NCI-H510A (cell line): ENCODE data around the gene SON.
"Not testable (repeated sequence)": the region's sequence is repeated elsewhere in the genome, so short reads cannot be mapped to it uniquely, and the experiment has no call there.

Experiments
- DNase-seq: peaks from one replicate; lab custom pipeline; 2025; lab: John Stamatoyannopoulos, UW

SON gene

GRCh38 chr21:33542640-33543504 is at the start of gene SON:
TSS of gene SON (plus strand) at chr21:33543038. CDS start at chr21:33543093, 55 bp downstream.
- DNase-seq: peak; percentile 98

GRCh38 chr21:33493756-33494155 is 49.1 kb upstream of the SON start:
- no peak for DNase-seq

- DNase-seq: no peak
Observed at GRCh38 chr21:33495743-33496142, 47.1 kb upstream of the SON start.

- no peak for DNase-seq
Observed at GRCh38 chr21:33496345-33496744, 46.5 kb upstream of the SON start.

- no peak for DNase-seq
Observed at GRCh38 chr21:33505833-33506232, 37.0 kb upstream of the SON start.

GRCh38 chr21:33507003-33507402 is 35.8 kb upstream of the SON start:
- DNase-seq: not testable (repeated sequence)

GRCh38 chr21:33510826-33511225 is 32.0 kb upstream of the SON start:
- no peak for DNase-seq

GRCh38 chr21:33511639-33512038 is 31.2 kb upstream of the SON start:
- DNase-seq: no peak

- DNase-seq: no peak
Observed at GRCh38 chr21:33512481-33512880, 30.4 kb upstream of the SON start.

GRCh38 chr21:33514229-33514628 is 28.6 kb upstream of the SON start:
- DNase-seq: no peak

- no peak for DNase-seq
Observed at GRCh38 chr21:33518899-33519298, 23.9 kb upstream of the SON start.

GRCh38 chr21:33522297-33522952 is 20.4 kb upstream of the SON start:
- DNase-seq: no peak

GRCh38 chr21:33522953-33523349 is 19.9 kb upstream of the SON start:
- no peak for DNase-seq

GRCh38 chr21:33531007-33531406 is 11.8 kb upstream of the SON start:
- no peak for DNase-seq

- no peak for DNase-seq
Observed at GRCh38 chr21:33537212-33537611, 5.6 kb upstream of the SON start.

GRCh38 chr21:33539616-33540015 is 3.2 kb upstream of the SON start:
- no peak for DNase-seq

- no peak for DNase-seq
Observed at GRCh38 chr21:33540711-33541104, 2.1 kb upstream of the SON start.

GRCh38 chr21:33541105-33541711 is 1.6 kb upstream of the SON start:
- no peak for DNase-seq

GRCh38 chr21:33541756-33542639 is 840 bp upstream of the SON start, which contains the start of gene GART:
TSS of gene GART (minus strand) at chr21:33542117. CDS start at chr21:33539315, 2,802 bp downstream.
- peak; percentile 82 for DNase-seq

- DNase-seq: no peak
Observed at GRCh38 chr21:33543505-33544129, 779 bp downstream of the SON start.

- no peak for DNase-seq
Observed at GRCh38 chr21:33544451-33545195, 1.8 kb downstream of the SON start.
